Panc1 (cell line): ENCODE results near the gene LRMDA. TPM values are rescaled to one million over a fixed set of nuclear protein-coding genes. Genes with fewer than 3 reads are reported as not detected.

Experiments
- ATAC-seq: fragments of 200-7000 bp; cut with Tn5 transposase; 2 replicates; pipeline ENCODE4 v1.9.1; 2020; ENCODE audit warnings: mild to moderate bottlenecking, moderate library complexity
- BruUV-seq: library from RNA; stranded (reverse); fragments of 400-500 nt; replicated peaks from 2 replicates; lab custom pipeline; 2021; lab: Mats Ljungman, UMichigan
- CTCF ChIA-PET: fragments of 300-600 bp; sonication (Branson Sonifier 250); formaldehyde crosslinking; loops from one replicate; lab custom pipeline; 2022; ENCODE audit warnings: antibody characterized with exemption; lab: Charles Lee
- POLR2A ChIA-PET: fragments of 300-600 bp; sonication (Branson Sonifier 250); formaldehyde crosslinking; loops from one replicate; lab custom pipeline; 2022; ENCODE audit warnings: antibody characterized with exemption; lab: Charles Lee
- DNase-seq: peaks from one replicate; pipeline ENCODE4 v3.0.0-alpha.2; 2010; ENCODE audit warnings: low read depth, low spot score
- H3K27ac ChIP-seq: 2 replicates; pipeline ENCODE4 v1.5.1; 2011; ENCODE audit warnings: mild to moderate bottlenecking, low read length, inconsistent platforms
- H3K27me3 ChIP-seq: fragments of 200-500 bp; sonication (Bioruptor generic); 2 replicates; pipeline ENCODE4 v1.6.0; 2014; ENCODE audit warnings: low read length, inconsistent platforms; ENCODE audit not compliant: control insufficient read depth, insufficient read depth
- H3K36me3 ChIP-seq: fragments of 200-500 bp; sonication (Bioruptor generic); 2 replicates; pipeline ENCODE4 v1.5.1; 2014; ENCODE audit warnings: inconsistent platforms, mild to moderate bottlenecking, low read length, moderate library complexity; ENCODE audit not compliant: control insufficient read depth, insufficient read depth
- H3K4me1 ChIP-seq: 2 replicates; pipeline ENCODE4 v1.5.1; 2011; ENCODE audit warnings: inconsistent platforms, mild to moderate bottlenecking, low read length, moderate library complexity; ENCODE audit not compliant: control insufficient read depth, insufficient read depth
- H3K4me3 ChIP-seq, 2 experiments: 2 replicates each; pipeline ENCODE4 v1.5.1; 2011 to 2012; ENCODE audit warnings: low read depth in 2 of 2, low read length in 2 of 2, mild to moderate bottlenecking in 2 of 2, inconsistent platforms in 1 of 2, moderate library complexity in 1 of 2
- H3K9me3 ChIP-seq: fragments of 200-500 bp; sonication (Bioruptor generic); 2 replicates; pipeline ENCODE4 v1.5.1; 2014; ENCODE audit warnings: low read depth, mild to moderate bottlenecking, inconsistent platforms, low read length, moderate library complexity; ENCODE audit not compliant: control insufficient read depth, insufficient read depth
- POLR2AphosphoS5 ChIP-seq: IDR thresholded peaks from 2 replicates; pipeline ENCODE4 v1.6.1; 2012; ENCODE audit warnings: mild to moderate bottlenecking, low read depth, low read length, moderate library complexity
- REST ChIP-seq, 2 experiments: IDR thresholded peaks; 2 replicates each; pipeline ENCODE4 v1.6.1; 2011 to 2012; ENCODE audit warnings: low read depth in 2 of 2, control low read depth in 1 of 2, low read length in 1 of 2, mild to moderate bottlenecking in 1 of 2, moderate library complexity in 1 of 2; ENCODE audit not compliant: insufficient read depth in 1 of 2
- SIN3A ChIP-seq: IDR thresholded peaks from 2 replicates; pipeline ENCODE4 v1.6.1; 2012; ENCODE audit warnings: low read depth, mild to moderate bottlenecking, low read length, moderate library complexity, borderline replicate concordance; ENCODE audit not compliant: insufficient read depth
- TCF7L2 ChIP-seq: IDR thresholded peaks from 2 replicates; pipeline ENCODE4 v1.6.1; 2011; ENCODE audit warnings: mild to moderate bottlenecking, low read depth, low read length, inconsistent platforms
- in situ Hi-C: cut with HindIII; loops from 2 replicates; pipeline ENCODE4 v1.10.0; 2016; ENCODE audit warnings: low sequenced_read_pairs, low pct_unique_long_range_greater_than_20kb
- intact Hi-C: fragments of 100-400 bp; cut with micrococcal nuclease; formaldehyde crosslinking; loops from one replicate; pipeline ENCODE4 v1.10.0; 2022; ENCODE audit not compliant: unreplicated experiment
- total RNA-seq: library from RNA; stranded (reverse); gene quantifications from one replicate; pipeline ENCODE4 v1.2.1, GENCODE V29; 2021; ENCODE audit not compliant: unreplicated experiment
- TF ChIP-seq, protein P1 (sequence below): fragments of 450-650 bp; IDR thresholded peaks from 2 replicates; pipeline ENCODE4 v1.5.1; 2017; ENCODE audit warnings: mild to moderate bottlenecking

LRMDA gene
- total RNA-seq, 1 experiment from 2014 or later: 1.2 TPM

- POLR2A ChIA-PET: no interaction called here
- Histone ChIP-seq H3K4me1 (no peaks in the 10 kb centered on the region), H3K27me3 (peaks cover 7% of the 10 kb centered on the region; the same call in 1 of the 2 replicates), H3K9me3 (no peaks in the 10 kb centered on the region), H3K4me3 (no peak overlapping the region), H3K27ac (no peak overlapping the region), H3K36me3 (no peaks in the 10 kb centered on the region)
- no peak for TF ChIP-seq TCF7L2
- TF ChIP-seq, protein P1, sequence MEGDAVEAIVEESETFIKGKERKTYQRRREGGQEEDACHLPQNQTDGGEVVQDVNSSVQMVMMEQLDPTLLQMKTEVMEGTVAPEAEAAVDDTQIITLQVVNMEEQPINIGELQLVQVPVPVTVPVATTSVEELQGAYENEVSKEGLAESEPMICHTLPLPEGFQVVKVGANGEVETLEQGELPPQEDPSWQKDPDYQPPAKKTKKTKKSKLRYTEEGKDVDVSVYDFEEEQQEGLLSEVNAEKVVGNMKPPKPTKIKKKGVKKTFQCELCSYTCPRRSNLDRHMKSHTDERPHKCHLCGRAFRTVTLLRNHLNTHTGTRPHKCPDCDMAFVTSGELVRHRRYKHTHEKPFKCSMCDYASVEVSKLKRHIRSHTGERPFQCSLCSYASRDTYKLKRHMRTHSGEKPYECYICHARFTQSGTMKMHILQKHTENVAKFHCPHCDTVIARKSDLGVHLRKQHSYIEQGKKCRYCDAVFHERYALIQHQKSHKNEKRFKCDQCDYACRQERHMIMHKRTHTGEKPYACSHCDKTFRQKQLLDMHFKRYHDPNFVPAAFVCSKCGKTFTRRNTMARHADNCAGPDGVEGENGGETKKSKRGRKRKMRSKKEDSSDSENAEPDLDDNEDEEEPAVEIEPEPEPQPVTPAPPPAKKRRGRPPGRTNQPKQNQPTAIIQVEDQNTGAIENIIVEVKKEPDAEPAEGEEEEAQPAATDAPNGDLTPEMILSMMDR: no peak
- TF ChIP-seq SIN3A: no peak
- no peak for TF ChIP-seq REST (IDR thresholded peaks at IDR 0.05; ENCODE audit: insufficient read depth in 1 of 2, low read depth in 2 of 2, low read length in 1 of 2)
- TF ChIP-seq POLR2AphosphoS5: no peak
- in situ Hi-C loops: no loop called here
- no peak for DNase-seq
- intact Hi-C loops: no loop called here
- no peak for ATAC-seq
- CTCF ChIA-PET: no interaction called here
- BruUV-seq: no TSS peak
These were observed 278.4 kb downstream of the LRMDA start for GRCh38 chr10:75709811-75710210.

- POLR2A ChIA-PET: no interaction called here
- TF ChIP-seq REST (IDR thresholded peaks at IDR 0.05; ENCODE audit: insufficient read depth in 1 of 2, low read depth in 2 of 2, low read length in 1 of 2) (no peak), POLR2AphosphoS5 (no peak), TCF7L2 (no peak), SIN3A (no peak)
- TF ChIP-seq, protein P1: no peak
- Histone ChIP-seq H3K36me3 (no peaks in the 10 kb centered on the region), H3K9me3 (no peaks in the 10 kb centered on the region), H3K4me1 (no peaks in the 10 kb centered on the region), H3K27me3 (peaks cover 7% of the 10 kb centered on the region; the same call in 1 of the 2 replicates), H3K27ac (no peak overlapping the region), H3K4me3 (no peak overlapping the region)
- no peak for DNase-seq
- no TSS peak for BruUV-seq
- CTCF ChIA-PET: no interaction called here
- intact Hi-C loops (no loop called here), in situ Hi-C loops (no loop called here)
- ATAC-seq: no peak
These were observed 280.9 kb downstream of the LRMDA start for GRCh38 chr10:75712242-75712880.
